ENCODE data around the gene CRACR2A.

Gene CRACR2A

DNA sequence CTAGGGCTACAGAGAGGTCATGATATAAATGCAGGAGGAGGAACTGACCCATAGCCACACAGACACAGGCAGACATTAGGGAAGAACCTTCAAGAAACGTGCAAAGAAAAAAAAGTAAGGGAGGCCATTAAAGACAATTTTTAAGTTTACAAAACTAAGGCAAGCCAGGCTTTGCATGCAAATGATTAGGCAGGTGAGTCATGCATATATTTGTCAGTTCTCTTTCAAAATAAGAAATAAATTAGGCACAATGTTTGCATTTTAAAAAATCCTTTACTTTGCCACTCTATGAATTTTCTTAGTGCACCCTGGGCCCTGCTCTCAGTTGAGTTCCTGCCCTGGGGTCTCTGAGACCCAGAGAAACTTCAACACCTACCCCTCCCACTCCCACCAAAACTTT, 186.9 kb downstream of the CRACR2A start:
- no peak for DNase-seq (ENCODE audit: low spot score)

All from kidney tubule cell (primary cell).